Hepatocyte (in vitro differentiated cells): ENCODE data around the gene MROH2A.

ENCODE experiments used
- EZH2 ChIP-seq: fragments of 200-600 bp; sonication (generic); IDR thresholded peaks from 2 replicates; pipeline ENCODE4 v1.6.1; 2016; ENCODE audit warnings: antibody characterized with exemption, mild to moderate bottlenecking, borderline replicate concordance
- TF ChIP-seq, protein P1 (sequence below): fragments of 200-600 bp; sonication (generic); IDR thresholded peaks from 2 replicates; pipeline ENCODE4 v1.5.1; 2016; ENCODE audit warnings: antibody characterized with exemption, mild to moderate bottlenecking; ENCODE audit not compliant: poor library complexity

DNA sequence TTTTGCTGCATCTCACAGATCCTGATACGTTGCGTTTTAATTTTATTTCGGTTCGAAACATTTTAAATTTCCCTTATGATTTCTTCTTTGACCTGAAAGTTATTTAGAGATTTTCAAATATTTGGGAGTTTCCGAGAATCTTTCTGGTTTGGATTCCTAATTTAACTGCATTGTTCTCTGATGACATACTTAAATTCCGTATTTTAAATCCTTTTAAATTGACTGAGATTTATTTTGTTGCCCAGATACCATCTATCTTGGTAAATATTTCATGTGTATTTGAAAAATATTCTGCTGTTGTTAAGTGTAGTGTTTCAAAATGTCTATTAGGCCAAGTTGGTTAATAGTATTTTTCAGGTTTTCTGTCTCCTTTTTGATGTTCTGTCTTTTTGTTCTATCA lies 37.7 kb downstream of the MROH2A start:
- TF ChIP-seq, protein P1, sequence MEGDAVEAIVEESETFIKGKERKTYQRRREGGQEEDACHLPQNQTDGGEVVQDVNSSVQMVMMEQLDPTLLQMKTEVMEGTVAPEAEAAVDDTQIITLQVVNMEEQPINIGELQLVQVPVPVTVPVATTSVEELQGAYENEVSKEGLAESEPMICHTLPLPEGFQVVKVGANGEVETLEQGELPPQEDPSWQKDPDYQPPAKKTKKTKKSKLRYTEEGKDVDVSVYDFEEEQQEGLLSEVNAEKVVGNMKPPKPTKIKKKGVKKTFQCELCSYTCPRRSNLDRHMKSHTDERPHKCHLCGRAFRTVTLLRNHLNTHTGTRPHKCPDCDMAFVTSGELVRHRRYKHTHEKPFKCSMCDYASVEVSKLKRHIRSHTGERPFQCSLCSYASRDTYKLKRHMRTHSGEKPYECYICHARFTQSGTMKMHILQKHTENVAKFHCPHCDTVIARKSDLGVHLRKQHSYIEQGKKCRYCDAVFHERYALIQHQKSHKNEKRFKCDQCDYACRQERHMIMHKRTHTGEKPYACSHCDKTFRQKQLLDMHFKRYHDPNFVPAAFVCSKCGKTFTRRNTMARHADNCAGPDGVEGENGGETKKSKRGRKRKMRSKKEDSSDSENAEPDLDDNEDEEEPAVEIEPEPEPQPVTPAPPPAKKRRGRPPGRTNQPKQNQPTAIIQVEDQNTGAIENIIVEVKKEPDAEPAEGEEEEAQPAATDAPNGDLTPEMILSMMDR = no peak
- no peak for TF ChIP-seq EZH2
